Kidney (tissue), 14 donors: ENCODE data around the gene AGFG2. TPM values are rescaled to one million over a fixed set of nuclear protein-coding genes. Genes with fewer than 3 reads are reported as not detected.

Experiments used
- DNase-seq, 5 donors: peaks; one replicate each; pipeline ENCODE4 v3.0.0-alpha.2; 2013 to 2020
- FAIRE-seq: peaks from 2 replicates; lab custom pipeline; 2012; peaks lifted over from hg19 to GRCh38; lab: Jason Lieb, UNC
- H3K27ac ChIP-seq, 2 donors: one replicate each; pipeline ENCODE4 v1.7.0; 2013; ENCODE audit warnings: low read depth in 2 of 2, low read length in 2 of 2, inconsistent platforms in 1 of 2
- H3K27me3 ChIP-seq: one replicate; pipeline ENCODE4 v1.7.1; 2013; ENCODE audit warnings: low read length, inconsistent platforms; ENCODE audit not compliant: control insufficient read depth, insufficient read depth
- H3K36me3 ChIP-seq, 3 donors: one replicate each; pipeline versions ENCODE4 v1.7.0 to v1.7.1; 2013; ENCODE audit warnings: low read length in 3 of 3, control low read depth in 1 of 3, inconsistent platforms in 1 of 3; ENCODE audit not compliant: insufficient read depth in 3 of 3, control insufficient read depth in 2 of 3
- H3K4me1 ChIP-seq, 3 donors: one replicate each; pipeline versions ENCODE4 v1.7.0 to v1.7.1; 2013; ENCODE audit warnings: low read length in 3 of 3, inconsistent platforms in 1 of 3, low read depth in 1 of 3; ENCODE audit not compliant: control insufficient read depth in 2 of 3, insufficient read depth in 2 of 3
- H3K4me3 ChIP-seq, 3 donors: one replicate each; pipeline versions ENCODE4 v1.7.0 to v1.8.1; 2013; ENCODE audit warnings: low read length in 3 of 3, control low read depth in 1 of 3, inconsistent platforms in 1 of 3
- H3K9ac ChIP-seq, 3 donors: one replicate each; pipeline versions ENCODE4 v1.7.0 to v1.7.1; 2013; ENCODE audit warnings: low read length in 3 of 3, control low read depth in 1 of 3, inconsistent platforms in 1 of 3
- H3K9me3 ChIP-seq, 3 donors: one replicate each; pipeline versions ENCODE4 v1.7.0 to v1.7.1; 2013; ENCODE audit warnings: low read length in 3 of 3, control low read depth in 1 of 3, inconsistent platforms in 1 of 3; ENCODE audit not compliant: control insufficient read depth in 2 of 3, insufficient read depth in 1 of 3
- intact Hi-C: fragments of 100-400 bp; cut with DNase I; formaldehyde crosslinking; loops from one replicate; pipeline ENCODE4 v1.11.1; 2022
- polyA plus RNA-seq: library from polyadenylated mRNA; stranded (reverse); fragments of 350-450 nt; fragmentation: Illumina TruSeq; extraction: RNeasy Lipid Tissue Mini Kit (QIAGEN cat#74804); gene quantifications from one replicate; pipeline ENCODE4 v1.2.3, GENCODE V29; 2014; ENCODE audit warnings: low read depth, low replicate concordance; ENCODE audit not compliant: insufficient read depth
- total RNA-seq: library from RNA; stranded (reverse); fragmentation: NEBNext Ultra II Directional; extraction: Animal tissue kit (Norgen Biotek cat#: 25700); gene quantifications from one replicate; pipeline ENCODE4 v1.2.1, GENCODE V29; 2021
- TF ChIP-seq, protein P1 (sequence below): IDR thresholded peaks from 3 replicates; pipeline ENCODE4 v1.5.1; 2012; ENCODE audit warnings: mild to moderate bottlenecking, moderate library complexity, borderline replicate concordance; ENCODE audit not compliant: insufficient read depth; ENCODE audit errors: extremely low read depth
- donor health status: control.
- donor health status: control.
- donor health status: control.
- donor health status: control.
- donor health status: control.
- donor health status: DM: yes; HTN: yes; CAD: no.
- donor health status: Normal renal cell carcinoma (clear cell type).

Gene AGFG2
- total and polyA plus RNA-seq, 2 donors from 2014 or later = 24.3 to 37.3 TPM

DNA sequence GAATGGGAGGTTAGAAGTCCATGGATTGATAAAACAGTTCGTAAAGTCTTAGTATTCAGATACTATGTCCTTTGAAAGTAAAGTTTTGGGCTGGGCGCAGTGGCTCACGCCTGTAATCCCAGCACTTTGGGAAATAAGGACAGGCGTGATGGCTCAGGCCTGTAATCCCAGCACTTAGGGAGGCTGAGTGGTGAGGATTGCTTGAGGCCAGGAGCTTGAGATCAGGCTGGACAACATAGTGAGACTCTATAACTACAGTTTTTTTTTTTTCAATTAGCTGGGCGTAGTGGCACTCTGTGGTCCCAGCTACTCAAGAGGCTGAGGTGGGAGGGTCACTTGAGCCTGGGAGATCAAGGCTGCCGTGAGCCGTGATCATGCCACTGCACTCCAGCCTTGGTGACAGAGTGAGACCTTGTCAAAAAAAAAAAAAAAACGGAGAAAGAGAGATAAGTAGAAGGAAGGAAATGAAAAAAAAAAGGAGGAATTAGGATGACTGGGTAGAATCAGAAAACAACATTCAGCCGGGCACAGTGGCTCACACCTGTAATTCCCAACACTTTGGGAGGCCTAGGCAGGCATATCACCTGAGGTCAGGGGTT, 25.7 kb upstream of the AGFG2 start:
- TF ChIP-seq, protein P1, sequence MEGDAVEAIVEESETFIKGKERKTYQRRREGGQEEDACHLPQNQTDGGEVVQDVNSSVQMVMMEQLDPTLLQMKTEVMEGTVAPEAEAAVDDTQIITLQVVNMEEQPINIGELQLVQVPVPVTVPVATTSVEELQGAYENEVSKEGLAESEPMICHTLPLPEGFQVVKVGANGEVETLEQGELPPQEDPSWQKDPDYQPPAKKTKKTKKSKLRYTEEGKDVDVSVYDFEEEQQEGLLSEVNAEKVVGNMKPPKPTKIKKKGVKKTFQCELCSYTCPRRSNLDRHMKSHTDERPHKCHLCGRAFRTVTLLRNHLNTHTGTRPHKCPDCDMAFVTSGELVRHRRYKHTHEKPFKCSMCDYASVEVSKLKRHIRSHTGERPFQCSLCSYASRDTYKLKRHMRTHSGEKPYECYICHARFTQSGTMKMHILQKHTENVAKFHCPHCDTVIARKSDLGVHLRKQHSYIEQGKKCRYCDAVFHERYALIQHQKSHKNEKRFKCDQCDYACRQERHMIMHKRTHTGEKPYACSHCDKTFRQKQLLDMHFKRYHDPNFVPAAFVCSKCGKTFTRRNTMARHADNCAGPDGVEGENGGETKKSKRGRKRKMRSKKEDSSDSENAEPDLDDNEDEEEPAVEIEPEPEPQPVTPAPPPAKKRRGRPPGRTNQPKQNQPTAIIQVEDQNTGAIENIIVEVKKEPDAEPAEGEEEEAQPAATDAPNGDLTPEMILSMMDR = no peak
- Histone ChIP-seq H3K27me3 (no peaks in the 10 kb centered on the region), H3K36me3 (no peaks in the 10 kb centered on the region), H3K9ac (no peak overlapping the region), H3K9me3 (no peaks in the 10 kb centered on the region), H3K27ac (no peak overlapping the region), H3K4me3 (no peak overlapping the region), H3K4me1 (no peaks in the 10 kb centered on the region)
- intact Hi-C loops = no loop called here
- no peak for DNase-seq
- FAIRE-seq = no peak

DNA sequence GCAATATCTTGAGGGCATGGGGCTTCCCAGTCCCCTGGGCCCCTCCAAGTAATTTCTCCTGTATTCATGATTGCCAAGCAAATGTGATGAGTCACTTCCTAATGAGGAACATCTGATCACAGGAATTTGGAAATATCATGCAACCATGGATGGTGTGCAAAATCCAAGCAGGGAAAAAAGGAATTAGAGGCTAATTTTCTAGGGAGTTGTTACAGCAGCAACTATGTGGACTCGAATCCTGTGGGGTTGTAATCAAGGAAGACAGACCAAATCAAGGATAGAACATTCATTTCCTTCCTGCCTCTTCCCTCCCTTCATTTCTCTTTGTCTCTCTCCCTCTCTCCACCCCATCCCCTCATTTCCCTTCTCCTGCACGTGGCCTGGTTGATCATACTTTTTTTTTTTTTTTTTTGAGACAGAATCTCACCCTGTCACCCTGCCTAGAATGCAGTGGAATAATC, 23.9 kb upstream of the AGFG2 start:
- intact Hi-C loops = no loop called here
- no peak for FAIRE-seq
- H3K27me3 ChIP-seq = no peaks in the 10 kb centered on the region
- TF ChIP-seq, protein P1 = no peak
- H3K27ac ChIP-seq = no peak overlapping the region
- no peaks in the 10 kb centered on the region for H3K4me1 ChIP-seq
- DNase-seq = no peak
- H3K9me3 ChIP-seq = no peaks in the 10 kb centered on the region
- H3K9ac ChIP-seq = no peak overlapping the region
- no peaks in the 10 kb centered on the region for H3K36me3 ChIP-seq
- no peak overlapping the region for H3K4me3 ChIP-seq

DNA sequence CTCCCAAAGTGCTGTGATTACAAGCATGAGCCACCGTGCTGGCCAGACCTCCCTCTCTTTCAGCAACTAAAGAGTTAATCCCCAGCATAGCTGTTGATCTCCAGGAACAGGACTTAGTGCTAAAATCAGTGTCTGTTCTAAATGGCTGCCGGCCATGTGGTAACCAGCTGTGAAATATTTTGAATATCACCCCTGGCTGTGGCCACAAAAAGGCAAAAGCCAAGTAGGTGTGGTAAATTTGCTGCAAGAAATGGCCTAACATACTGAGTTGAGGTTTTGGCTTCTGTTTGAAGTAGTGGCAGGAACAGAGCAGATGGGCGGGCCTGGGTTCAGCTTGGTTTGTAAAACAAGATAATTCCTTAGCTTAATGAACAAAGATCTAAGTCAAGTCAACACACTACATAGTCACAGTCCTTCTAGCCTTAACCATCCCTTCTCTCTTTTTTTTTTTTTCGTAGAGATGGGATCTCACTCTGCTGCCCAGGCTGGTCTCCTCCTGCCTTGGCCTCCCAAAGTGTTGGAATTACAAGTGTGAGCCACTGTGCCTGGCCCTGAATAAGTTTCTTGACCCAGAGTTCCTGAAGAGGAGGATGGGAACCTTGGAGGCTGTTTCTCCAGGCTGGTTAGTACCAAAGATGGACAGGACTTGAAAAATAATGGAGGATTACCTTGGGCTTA, 22.7 kb upstream of the AGFG2 start:
- H3K9ac ChIP-seq = no peak overlapping the region
- no peak overlapping the region for H3K27ac ChIP-seq
- FAIRE-seq (no peak), DNase-seq (peak in 1 of 5 donors; percentile 45)
- H3K9me3 ChIP-seq = no peaks in the 10 kb centered on the region
- no peaks in the 10 kb centered on the region for H3K27me3 ChIP-seq
- intact Hi-C loops = no loop called here
- H3K4me1 ChIP-seq = no peaks in the 10 kb centered on the region
- H3K36me3 ChIP-seq = no peaks in the 10 kb centered on the region
- no peak overlapping the region for H3K4me3 ChIP-seq
- TF ChIP-seq, protein P1 = no peak
